ENCODE results near the gene GJC1. TPM values are rescaled to one million over a fixed set of nuclear protein-coding genes. Genes with fewer than 3 reads are reported as not detected.

The GJC1 gene
- total RNA-seq, 6 experiments from 2014 or later, result 47.3 to 71.3 (median 59.3) TPM

DNA sequence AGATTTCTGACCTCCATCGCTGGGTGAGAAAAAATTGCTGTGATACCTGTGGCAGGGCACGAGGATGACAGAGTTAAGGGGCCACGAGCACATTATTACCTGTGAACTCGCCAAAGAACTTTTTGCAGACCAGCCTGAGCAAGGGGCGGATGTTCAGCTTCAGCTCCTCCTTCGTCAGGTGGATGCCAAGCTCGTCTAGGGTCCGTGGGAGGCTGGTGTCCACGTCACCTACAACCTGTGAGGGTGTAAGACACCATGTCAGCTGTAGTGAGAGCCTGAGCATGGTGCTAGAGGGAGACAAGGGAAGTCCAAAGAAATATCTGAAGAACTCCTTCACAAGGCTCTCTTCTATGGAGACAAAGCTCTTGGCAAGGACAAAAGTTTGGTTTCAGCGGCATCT is 34.7 kb upstream of the GJC1 start:
- DNase-seq, result no peak
- no peaks in the 10 kb centered on the region; the same call in 1 of the 2 replicates for H3K27me3 Mint-ChIP-seq (ENCODE audit: insufficient read depth)
- peaks cover 6% of the 10 kb centered on the region; the same call in 1 of the 2 replicates for H3K4me1 Mint-ChIP-seq (ENCODE audit: low read depth)
- no peak overlapping the region for H3K4me3 Mint-ChIP-seq
- H3K9me3 Mint-ChIP-seq, result no peaks in the 10 kb centered on the region
- no peak overlapping the region for H3K27ac Mint-ChIP-seq
- peaks cover 30% of the 10 kb centered on the region for H3K36me3 Mint-ChIP-seq (ENCODE audit: low read depth)
- TF ChIP-seq, protein P1, sequence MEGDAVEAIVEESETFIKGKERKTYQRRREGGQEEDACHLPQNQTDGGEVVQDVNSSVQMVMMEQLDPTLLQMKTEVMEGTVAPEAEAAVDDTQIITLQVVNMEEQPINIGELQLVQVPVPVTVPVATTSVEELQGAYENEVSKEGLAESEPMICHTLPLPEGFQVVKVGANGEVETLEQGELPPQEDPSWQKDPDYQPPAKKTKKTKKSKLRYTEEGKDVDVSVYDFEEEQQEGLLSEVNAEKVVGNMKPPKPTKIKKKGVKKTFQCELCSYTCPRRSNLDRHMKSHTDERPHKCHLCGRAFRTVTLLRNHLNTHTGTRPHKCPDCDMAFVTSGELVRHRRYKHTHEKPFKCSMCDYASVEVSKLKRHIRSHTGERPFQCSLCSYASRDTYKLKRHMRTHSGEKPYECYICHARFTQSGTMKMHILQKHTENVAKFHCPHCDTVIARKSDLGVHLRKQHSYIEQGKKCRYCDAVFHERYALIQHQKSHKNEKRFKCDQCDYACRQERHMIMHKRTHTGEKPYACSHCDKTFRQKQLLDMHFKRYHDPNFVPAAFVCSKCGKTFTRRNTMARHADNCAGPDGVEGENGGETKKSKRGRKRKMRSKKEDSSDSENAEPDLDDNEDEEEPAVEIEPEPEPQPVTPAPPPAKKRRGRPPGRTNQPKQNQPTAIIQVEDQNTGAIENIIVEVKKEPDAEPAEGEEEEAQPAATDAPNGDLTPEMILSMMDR (IDR thresholded peaks at IDR 0.05), result no peak

DNA sequence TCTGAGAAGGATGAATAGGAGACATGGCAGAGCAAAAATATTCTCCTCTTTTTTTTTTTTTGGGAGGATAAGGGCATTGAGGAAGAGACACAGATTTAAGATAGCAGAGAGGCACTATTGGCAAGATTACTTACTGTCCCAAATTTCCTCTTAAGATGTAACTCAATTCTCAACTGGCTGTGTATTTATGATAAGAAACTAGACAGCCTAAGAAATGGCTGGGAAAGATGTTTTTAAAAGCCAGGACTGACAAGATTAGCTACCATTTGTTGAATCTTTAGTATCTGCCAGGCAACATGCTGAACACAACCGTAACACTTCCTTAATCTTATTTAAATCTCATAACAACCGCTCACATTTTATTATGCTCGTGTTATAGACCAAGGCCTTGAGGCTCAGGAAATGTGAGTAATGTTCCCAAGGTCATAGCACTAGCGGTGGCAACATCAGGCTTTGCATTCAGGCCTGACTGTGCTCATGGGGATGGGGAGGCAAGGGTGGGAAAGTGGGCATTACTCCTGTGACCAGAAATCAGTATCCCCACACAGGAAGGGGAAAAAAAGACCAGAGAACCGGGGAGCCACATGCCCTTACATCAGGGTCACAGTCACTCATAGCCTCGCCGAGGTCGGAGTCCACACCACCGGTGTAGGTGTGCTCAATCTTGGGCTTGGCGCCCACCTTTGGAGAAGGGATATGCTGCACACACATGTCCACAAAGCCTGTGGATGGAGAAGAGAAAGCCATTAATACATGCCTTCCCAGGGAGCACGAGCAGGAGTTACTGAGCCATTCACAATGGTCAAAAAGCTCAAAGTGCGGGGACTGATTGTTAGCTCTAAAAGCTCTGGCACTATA is 33.2 kb upstream of the GJC1 start:
- peaks cover 6% of the 10 kb centered on the region; the same call in 1 of the 2 replicates for H3K4me1 Mint-ChIP-seq (ENCODE audit: low read depth)
- H3K27me3 Mint-ChIP-seq (ENCODE audit: insufficient read depth), result no peaks in the 10 kb centered on the region; the same call in 1 of the 2 replicates
- TF ChIP-seq, protein P1 (IDR thresholded peaks at IDR 0.05), result no peak
- DNase-seq, result no peak
- H3K27ac Mint-ChIP-seq, result no peak overlapping the region
- no peaks in the 10 kb centered on the region for H3K9me3 Mint-ChIP-seq
- no peak overlapping the region for H3K4me3 Mint-ChIP-seq
- peaks cover 33% of the 10 kb centered on the region for H3K36me3 Mint-ChIP-seq (ENCODE audit: low read depth)

DNA sequence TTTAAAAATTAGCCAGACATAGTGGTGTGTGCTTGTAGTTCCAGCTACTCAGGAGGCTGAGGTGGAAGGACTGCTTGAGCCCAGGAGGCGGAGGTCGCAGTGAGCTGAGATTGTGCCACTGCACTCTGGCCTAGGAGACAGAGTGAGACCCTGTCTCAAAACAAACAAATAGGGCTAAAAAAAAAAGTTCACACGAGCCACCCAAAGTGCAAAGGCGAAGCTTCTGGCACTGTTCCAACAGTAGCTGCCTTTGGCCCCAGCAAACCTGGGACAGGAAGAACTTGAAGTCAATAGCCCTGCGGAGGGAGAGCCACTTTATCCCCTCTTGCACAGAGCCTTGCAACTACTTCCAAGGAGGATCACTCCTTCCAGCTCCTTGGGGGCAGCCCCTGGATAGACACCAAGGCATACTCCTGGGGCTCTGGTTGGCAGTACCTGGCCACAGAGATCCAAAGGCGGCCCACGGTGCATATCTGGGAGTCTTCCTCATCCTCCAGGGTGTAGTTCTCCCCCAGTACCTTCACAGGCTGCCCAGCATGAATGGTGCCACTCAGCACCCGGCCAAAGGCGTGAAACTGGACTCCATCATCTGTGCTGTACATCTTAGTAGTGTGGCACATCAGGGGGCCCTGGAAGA is 32.3 kb upstream of the GJC1 start:
- Mint-ChIP-seq H3K27me3 (ENCODE audit: insufficient read depth) (no peaks in the 10 kb centered on the region; the same call in 1 of the 2 replicates), H3K4me3 (no peak overlapping the region), H3K36me3 (ENCODE audit: low read depth) (peaks cover 33% of the 10 kb centered on the region), H3K9me3 (no peaks in the 10 kb centered on the region), H3K27ac (no peak overlapping the region), H3K4me1 (ENCODE audit: low read depth) (peaks cover 6% of the 10 kb centered on the region; the same call in 1 of the 2 replicates)
- TF ChIP-seq, protein P1 (IDR thresholded peaks at IDR 0.05), result no peak
- DNase-seq, result no peak

DNA sequence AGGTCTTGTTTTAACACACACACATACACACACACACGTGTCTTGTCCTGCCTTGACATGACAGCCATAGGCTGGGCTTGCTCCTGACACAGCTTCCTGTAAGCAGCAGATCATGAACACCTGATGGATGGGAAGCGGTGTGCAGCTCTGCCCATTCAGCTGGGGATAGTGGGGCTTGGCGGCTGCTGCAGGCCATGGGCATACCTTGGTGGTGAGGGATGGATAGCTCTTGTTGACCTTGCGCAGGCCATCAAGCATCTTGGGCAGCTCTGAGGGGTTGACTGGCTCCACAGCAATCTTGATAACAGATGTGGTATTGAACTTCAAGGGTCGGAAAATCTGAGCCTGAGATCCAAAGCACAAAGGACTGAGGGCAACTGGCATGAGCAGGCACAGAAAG is 29.6 kb upstream of the GJC1 start:
- peaks cover 43% of the 10 kb centered on the region for H3K36me3 Mint-ChIP-seq (ENCODE audit: low read depth)
- TF ChIP-seq, protein P1 (IDR thresholded peaks at IDR 0.05), result no peak
- H3K4me1 Mint-ChIP-seq (ENCODE audit: low read depth), result no peaks in the 10 kb centered on the region
- H3K27ac Mint-ChIP-seq, result no peak overlapping the region
- H3K27me3 Mint-ChIP-seq (ENCODE audit: insufficient read depth), result no peaks in the 10 kb centered on the region; the same call in 1 of the 2 replicates
- no peak for DNase-seq
- no peak overlapping the region for H3K4me3 Mint-ChIP-seq
- no peaks in the 10 kb centered on the region for H3K9me3 Mint-ChIP-seq

DNA sequence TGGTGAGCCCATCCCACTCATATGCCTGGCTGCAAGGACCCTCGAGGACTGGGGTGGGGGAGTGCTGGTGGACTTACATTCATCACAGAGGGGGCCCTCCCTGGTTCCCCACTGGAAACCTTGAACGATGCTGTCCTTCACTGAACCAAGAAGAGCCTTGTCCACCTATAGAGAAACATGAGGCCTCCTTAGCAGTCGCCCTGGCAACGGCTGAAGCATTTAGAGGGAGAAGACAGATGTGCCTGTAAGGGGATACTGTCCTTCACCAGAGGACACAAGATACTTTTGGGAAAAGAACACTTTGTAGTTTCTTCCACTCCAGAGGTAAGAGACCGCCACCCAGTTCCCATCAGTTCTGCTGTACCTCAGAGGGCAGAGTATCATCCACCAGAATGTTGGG is 24.1 kb upstream of the GJC1 start:
- Mint-ChIP-seq H3K27me3 (ENCODE audit: insufficient read depth) (peaks cover 4% of the 10 kb centered on the region), H3K9me3 (no peaks in the 10 kb centered on the region), H3K36me3 (ENCODE audit: low read depth) (peaks cover 51% of the 10 kb centered on the region), H3K4me3 (no peak overlapping the region), H3K27ac (no peak overlapping the region), H3K4me1 (ENCODE audit: low read depth) (no peaks in the 10 kb centered on the region)
- no peak for DNase-seq
- TF ChIP-seq, protein P1 (IDR thresholded peaks at IDR 0.05), result no peak

Measured in HFFc6 (cell line).